GM19351 (cell line): Measurements from ENCODE around the gene GYPE.
"Not testable (repeated sequence)": the region's sequence is repeated elsewhere in the genome, so short reads cannot be mapped to it uniquely, and the experiment has no call there.

Source experiments
- ATAC-seq: cut with Tn5 transposase; IDR thresholded peaks from one replicate; pipeline ENCODE4 v1.9.1; 2021; ENCODE audit warnings: mild to moderate bottlenecking, moderate library complexity; ENCODE audit not compliant: unreplicated experiment

Gene GYPE

GRCh38 chr4:143870523-143871268 lies 34.7 kb downstream of the GYPE start:
- not testable (repeated sequence) for ATAC-seq

GRCh38 chr4:143869925-143870324 lies 35.4 kb downstream of the GYPE start:
- not testable (repeated sequence) for ATAC-seq

GRCh38 chr4:143862716-143863115 lies 42.6 kb downstream of the GYPE start:
- ATAC-seq: not testable (repeated sequence)

DNA sequence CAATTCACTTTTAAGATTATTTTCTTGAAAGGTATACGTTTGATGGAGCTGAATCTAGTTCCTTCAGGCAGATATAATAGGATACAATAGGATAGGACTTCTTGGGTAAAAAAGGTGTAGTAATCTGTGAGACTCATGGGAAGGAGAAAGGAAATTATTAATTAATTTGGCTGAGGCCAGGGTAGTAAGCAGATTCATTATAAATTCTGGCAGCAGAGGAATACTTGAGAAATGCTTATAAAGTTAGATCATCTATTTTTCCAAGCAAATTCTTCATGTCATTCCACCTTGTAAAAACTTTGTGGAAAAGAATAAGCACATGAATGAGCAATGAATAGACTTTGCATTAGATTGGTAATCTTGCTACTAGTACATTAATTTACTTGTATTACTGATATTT lies 46.9 kb downstream of the GYPE start:
- no peak for ATAC-seq

DNA sequence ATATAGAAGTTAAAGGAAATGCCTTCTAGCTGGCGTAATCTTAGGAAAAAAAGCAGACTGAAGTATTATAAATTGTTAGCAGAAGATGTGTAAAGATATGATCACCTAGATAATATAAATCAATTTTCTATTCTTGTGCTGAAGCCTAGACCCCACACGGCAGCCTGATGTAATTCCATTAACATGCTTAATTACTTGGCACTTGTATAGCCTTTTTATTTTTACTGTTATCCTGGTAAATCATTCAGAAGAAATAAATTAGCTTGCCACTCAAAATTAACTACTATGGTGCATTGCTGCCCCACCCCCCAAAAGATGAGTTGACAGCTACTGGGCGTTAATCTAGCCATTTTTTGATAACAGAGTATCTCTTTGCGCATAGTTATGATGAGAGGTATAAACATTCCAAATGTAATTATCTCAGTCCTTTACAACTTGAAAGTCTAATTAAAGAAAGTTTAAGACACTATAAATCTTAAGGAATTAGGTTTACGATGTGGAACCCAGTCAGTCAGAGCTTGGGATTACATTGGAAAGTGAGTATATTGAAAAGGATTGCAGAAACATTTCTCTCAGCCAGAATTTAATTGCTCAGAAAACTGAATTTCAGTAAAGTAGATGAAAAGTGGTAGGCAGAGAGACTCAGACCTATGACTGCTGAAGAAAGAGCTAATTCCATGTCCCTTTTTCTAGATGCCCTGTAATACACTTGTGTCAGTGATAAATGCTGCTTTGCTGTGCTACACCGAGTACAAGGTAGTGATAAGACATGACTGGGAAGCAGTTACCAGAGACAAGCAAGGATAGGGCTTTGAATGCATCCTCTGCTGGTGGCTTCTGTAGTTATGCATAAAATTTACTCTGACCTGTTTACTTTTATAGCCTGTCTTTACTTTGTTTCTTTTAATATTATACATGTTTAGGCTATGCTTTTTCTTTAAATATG lies 47.7 kb downstream of the GYPE start:
- not testable (repeated sequence) for ATAC-seq

DNA sequence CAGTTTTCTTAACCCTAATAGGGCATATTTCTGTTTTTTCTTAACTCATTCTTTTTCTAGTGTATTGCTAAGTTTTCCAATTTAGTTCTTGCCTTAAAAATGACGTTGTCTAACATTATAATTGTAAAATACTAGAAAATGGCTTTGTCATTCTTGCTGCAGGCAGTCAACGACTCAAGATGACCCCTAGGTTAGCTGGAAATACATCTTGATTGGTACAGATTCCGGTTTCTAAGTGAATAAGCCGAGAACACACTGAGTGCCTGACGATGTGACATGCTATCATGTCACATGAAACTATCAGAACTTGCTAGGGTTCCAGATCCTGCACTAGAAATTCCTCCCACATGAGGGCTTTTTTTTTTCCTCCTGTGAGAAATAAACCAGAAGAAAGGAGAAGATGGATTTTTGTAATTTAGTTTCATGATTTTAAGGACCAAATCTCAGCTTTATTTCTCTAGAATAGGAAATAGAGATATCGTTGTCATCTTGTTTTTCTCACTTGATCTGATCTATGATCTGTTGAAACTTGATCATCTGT lies 49.3 kb downstream of the GYPE start:
- not testable (repeated sequence) for ATAC-seq

DNA sequence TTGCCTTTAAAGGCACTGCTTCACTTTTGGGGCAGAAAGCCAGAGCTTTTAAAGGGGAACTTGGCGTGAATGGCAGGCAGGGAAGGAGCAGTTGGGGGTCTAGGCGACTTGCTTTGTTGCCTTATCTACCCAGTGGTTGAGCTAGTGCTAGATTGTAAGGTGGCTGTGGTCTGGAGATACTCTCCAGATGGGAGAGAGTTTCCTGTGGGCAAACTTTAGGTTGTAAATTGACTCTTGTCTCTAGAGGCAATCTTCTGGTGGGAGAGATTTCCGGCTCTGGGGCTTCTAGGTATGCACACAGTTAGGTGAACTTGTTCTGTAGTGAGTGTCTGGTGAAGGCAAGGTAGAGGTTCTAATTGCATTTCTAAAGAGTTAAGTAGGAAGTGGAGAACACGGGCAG lies 50.7 kb downstream of the GYPE start:
- ATAC-seq: not testable (repeated sequence)

GRCh38 chr4:143849296-143849695 lies 56.1 kb downstream of the GYPE start:
- not testable (repeated sequence) for ATAC-seq

DNA sequence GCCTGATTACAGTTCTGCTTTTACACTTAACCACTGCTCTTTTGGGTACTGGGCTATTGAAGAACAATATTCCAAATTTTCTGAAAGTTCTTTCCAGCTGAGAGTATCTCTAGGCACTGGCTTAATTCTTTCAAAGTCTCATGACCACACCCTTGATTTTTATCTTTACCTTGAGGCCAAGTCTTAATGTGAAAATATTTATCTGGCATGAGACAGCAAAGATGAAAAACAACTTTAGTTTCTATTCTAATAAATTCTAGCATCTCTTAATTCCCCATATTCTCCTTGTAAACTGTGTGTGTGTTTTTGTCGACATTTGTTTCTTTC lies 61.9 kb downstream of the GYPE start:
- not testable (repeated sequence) for ATAC-seq

DNA sequence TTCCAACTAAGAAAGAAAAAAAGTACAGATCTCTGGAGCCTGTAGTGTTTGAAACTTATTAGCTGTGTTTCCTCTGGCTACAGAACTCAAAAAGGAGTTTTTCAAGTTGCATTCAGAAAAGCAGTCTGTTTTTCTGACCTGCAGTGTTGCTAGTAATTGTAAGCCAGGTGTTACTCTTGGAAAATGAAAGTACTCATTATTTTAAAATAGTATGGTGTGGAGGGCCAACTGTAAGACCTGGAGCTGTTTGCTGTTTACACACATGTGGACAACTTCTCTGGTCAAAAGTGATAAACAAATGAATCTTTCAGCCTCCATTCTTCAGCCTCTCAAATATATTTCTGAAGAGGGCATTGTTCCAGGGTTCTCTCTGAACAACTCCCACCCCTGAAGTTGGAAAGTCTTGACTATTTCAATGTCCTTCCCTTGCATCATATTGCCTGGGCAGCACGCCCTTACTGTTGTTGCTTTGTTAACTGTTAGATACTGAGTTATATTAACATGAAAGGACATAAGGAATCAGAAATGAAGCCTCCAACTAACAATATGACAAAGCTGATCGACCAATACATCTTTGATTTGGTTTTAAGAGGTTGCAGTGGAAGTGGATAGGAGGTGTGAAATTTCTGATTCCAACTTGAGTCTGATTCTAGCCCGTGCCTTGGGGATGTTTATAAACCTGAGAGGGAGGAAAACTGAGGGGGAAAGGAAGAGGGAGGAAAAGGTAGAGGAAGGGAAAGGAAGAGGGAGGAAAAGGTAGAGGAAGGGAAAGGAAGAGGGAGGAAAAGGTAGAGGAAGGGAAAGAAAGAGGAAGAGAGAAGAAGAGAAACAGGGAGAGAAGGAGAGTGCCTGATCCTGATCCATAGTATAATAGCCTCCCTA lies 62.5 kb downstream of the GYPE start:
- not testable (repeated sequence) for ATAC-seq

DNA sequence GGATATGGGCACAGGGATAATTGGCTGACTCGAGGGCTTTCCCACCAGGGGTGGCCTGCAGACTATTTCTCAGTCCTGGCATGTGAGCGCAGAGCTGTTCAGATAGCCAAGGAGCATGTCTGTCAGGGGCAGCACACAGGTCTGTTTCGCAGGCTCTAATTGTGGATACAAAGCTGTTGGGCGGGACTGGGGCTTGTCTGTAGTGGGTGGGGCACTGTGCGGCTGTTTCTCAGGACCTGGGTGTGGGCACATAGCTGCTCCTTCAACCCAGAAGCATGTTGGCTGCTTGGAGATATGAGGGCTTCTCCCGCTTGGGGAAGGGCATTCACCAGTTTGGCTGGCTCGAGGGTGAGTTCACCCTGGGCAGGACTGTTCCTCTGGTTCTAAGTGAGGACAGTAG lies 65.9 kb downstream of the GYPE start:
- not testable (repeated sequence) for ATAC-seq

DNA sequence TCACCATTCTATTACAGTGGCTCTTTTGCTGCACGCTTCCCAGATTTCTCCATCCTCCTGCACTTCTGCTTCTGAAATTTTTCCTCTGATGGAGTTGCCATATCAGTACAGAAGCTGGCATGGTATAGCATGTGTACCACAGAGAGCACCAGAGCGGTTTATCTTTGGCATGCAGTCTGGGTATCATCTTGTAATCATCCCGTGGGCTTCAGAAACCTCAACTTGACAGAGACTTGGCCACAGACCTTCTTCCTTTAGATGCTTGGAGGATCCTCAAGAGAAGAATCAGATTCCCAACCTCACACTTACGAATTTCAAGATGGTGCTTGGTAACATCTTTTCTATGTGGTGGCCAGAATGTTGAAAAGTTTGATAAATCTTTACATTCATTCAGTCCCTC lies 71.2 kb downstream of the GYPE start:
- not testable (repeated sequence) for ATAC-seq

DNA sequence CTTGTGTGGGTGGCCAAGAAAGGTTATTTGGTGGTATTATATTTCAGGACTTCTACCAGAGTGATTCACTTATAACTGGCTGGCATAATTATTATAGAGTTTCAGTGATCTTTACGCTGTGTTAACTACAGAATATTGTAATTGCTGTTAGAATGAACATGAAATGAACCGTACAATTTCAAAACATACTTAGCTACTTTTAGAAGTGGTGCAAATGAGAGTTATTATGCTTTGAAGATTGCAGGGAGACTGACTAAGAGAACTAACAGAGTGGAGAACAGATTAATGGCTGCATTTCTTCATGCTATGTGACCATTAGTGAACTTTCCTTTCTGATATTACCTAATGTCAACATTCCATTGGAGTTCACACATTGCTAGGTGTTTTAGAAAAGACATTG lies 71.7 kb downstream of the GYPE start:
- ATAC-seq: not testable (repeated sequence)

- ATAC-seq: not testable (repeated sequence)
Observed at GRCh38 chr4:143830576-143830975, 74.8 kb downstream of the GYPE start.

DNA sequence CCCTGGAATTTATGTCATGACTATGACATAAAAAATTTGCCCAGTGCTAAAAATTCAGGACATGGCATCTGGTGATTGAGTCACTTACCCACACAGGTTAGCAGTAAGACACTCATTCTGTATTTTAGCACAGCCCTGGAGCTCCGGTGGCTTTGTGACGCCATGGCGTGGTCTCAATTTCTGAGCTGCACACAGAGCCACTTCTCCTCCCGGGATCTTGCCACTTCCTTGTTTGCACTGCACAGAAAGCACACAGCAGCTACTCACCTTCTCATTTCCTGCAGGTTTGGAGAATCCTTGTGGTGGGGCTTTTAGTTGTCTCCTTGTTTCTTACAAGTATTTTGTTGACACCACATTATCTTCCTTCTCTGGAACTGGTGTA lies 76.1 kb downstream of the GYPE start:
- not testable (repeated sequence) for ATAC-seq
